SU-DHL-6 (cell line): ENCODE data around the gene SLC9A9.

ENCODE experiments used
- H2AFZ ChIP-seq: fragments of 200-600 bp; sonication (generic); 2 replicates; pipeline ENCODE4 v1.6.1; 2014; ENCODE audit warnings: low read depth, mild to moderate bottlenecking, moderate library complexity, mixed read lengths, antibody characterized with exemption, low read length; ENCODE audit not compliant: severe bottlenecking
- H3F3A ChIP-seq: fragments of 200-600 bp; shearing (Covaris generic); 2 replicates; pipeline ENCODE4 v1.6.0; 2016; ENCODE audit warnings: antibody characterized with exemption, mild to moderate bottlenecking; ENCODE audit not compliant: insufficient read depth
- H3K27ac ChIP-seq: fragments of 200-600 bp; sonication (generic); 2 replicates; pipeline ENCODE4 v1.5.1; 2016; ENCODE audit warnings: low read depth, mild to moderate bottlenecking, low read length, moderate library complexity, mixed read lengths
- H3K27me3 ChIP-seq: fragments of 200-600 bp; sonication (generic), shearing (Covaris generic); 2 replicates; pipeline ENCODE4 v1.6.0; 2014; ENCODE audit warnings: mild to moderate bottlenecking, low read length
- H3K36me3 ChIP-seq: fragments of 200-600 bp; sonication (generic); 2 replicates; pipeline ENCODE4 v1.6.1; 2014; ENCODE audit warnings: mild to moderate bottlenecking, low read length, mixed read lengths
- H3K4me2 ChIP-seq: fragments of 300-600, 200-600 bp; shearing (Covaris generic), sonication (generic); 2 replicates; pipeline ENCODE4 v1.6.0; 2014; ENCODE audit warnings: low read length, low read depth, mild to moderate bottlenecking; ENCODE audit not compliant: poor library complexity, severe bottlenecking
- H3K4me3 ChIP-seq: fragments of 200-600 bp; sonication (generic); 2 replicates; pipeline ENCODE4 v1.5.1; 2014; ENCODE audit warnings: antibody characterized with exemption, low read length, mild to moderate bottlenecking, mixed read lengths; ENCODE audit not compliant: insufficient read depth, poor library complexity, severe bottlenecking
- H3K79me2 ChIP-seq: fragments of 200-600 bp; sonication (generic); 2 replicates; pipeline ENCODE4 v1.6.1; 2014; ENCODE audit warnings: mild to moderate bottlenecking, low read length, moderate library complexity; ENCODE audit not compliant: insufficient read depth
- H3K9ac ChIP-seq: fragments of 200-600 bp; sonication (generic); 2 replicates; pipeline ENCODE4 v1.7.0; 2014; ENCODE audit warnings: mild to moderate bottlenecking, low read length
- H3K9me2 ChIP-seq: fragments of 200-600 bp; sonication (generic); replicated peaks from 2 replicates; pipeline ENCODE4 v1.6.1; 2014; ENCODE audit warnings: low read length; ENCODE audit not compliant: insufficient read depth
- H3K9me3 ChIP-seq: fragments of 200-600 bp; sonication (generic); 2 replicates; pipeline ENCODE4 v1.6.1; 2014; ENCODE audit warnings: low read length, mixed read lengths; ENCODE audit not compliant: insufficient read depth
- H4K20me1 ChIP-seq: fragments of 200-600 bp; sonication (generic); 2 replicates; pipeline ENCODE4 v1.6.1; 2014; ENCODE audit warnings: low read depth, mild to moderate bottlenecking, antibody characterized with exemption, low read length, moderate library complexity, mixed read lengths
- EZH2phosphoT487 ChIP-seq: fragments of 200-600 bp; sonication (generic), shearing (Covaris generic); conservative IDR thresholded peaks from 2 replicates; pipeline ENCODE4 v1.6.1; 2018; ENCODE audit warnings: mild to moderate bottlenecking, antibody characterized with exemption, low read length, moderate library complexity, mixed read lengths
- TF ChIP-seq, protein P1 (sequence below): fragments of 200-600 bp; sonication (generic); IDR thresholded peaks from one replicate; pipeline ENCODE4 v1.5.1; 2017; ENCODE audit warnings: antibody characterized with exemption, mild to moderate bottlenecking, low read length, moderate library complexity; ENCODE audit not compliant: insufficient read depth, poor library complexity, severe bottlenecking

Gene SLC9A9

DNA sequence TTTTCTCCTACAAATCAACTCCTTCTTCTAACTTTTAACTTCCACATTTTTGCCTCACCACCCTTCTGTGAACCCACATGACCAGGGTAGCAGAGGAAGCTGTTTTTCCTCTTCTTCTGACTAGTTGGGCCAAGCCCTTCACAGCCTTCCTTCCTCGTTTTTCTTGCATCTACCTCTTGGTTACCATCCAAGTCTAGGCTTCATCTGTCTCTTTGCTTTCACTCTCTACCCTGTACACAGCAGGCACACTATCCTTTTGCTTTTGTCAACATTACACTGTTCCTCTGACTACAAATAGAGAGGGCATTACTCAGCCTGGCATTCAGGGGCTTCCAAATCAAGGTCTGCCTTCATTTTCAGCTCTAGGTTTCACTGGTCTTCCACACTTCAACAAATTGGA, 22.0 kb downstream of the SLC9A9 start:
- Histone ChIP-seq H3K36me3 (no peaks in the 10 kb centered on the region), H3K9ac (no peak overlapping the region), H3F3A (no peaks in the 10 kb centered on the region), H2AFZ (no peak overlapping the region), H3K9me2 (no peaks in the 10 kb centered on the region), H3K4me2 (no peak overlapping the region), H3K9me3 (no peaks in the 10 kb centered on the region), H3K27ac (no peak overlapping the region), H3K79me2 (no peaks in the 10 kb centered on the region), H4K20me1 (no peaks in the 10 kb centered on the region), H3K4me3 (no peak overlapping the region), H3K27me3 (no peaks in the 10 kb centered on the region)
- TF ChIP-seq EZH2phosphoT487, result no peak
- TF ChIP-seq, protein P1, sequence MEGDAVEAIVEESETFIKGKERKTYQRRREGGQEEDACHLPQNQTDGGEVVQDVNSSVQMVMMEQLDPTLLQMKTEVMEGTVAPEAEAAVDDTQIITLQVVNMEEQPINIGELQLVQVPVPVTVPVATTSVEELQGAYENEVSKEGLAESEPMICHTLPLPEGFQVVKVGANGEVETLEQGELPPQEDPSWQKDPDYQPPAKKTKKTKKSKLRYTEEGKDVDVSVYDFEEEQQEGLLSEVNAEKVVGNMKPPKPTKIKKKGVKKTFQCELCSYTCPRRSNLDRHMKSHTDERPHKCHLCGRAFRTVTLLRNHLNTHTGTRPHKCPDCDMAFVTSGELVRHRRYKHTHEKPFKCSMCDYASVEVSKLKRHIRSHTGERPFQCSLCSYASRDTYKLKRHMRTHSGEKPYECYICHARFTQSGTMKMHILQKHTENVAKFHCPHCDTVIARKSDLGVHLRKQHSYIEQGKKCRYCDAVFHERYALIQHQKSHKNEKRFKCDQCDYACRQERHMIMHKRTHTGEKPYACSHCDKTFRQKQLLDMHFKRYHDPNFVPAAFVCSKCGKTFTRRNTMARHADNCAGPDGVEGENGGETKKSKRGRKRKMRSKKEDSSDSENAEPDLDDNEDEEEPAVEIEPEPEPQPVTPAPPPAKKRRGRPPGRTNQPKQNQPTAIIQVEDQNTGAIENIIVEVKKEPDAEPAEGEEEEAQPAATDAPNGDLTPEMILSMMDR, result no peak

DNA sequence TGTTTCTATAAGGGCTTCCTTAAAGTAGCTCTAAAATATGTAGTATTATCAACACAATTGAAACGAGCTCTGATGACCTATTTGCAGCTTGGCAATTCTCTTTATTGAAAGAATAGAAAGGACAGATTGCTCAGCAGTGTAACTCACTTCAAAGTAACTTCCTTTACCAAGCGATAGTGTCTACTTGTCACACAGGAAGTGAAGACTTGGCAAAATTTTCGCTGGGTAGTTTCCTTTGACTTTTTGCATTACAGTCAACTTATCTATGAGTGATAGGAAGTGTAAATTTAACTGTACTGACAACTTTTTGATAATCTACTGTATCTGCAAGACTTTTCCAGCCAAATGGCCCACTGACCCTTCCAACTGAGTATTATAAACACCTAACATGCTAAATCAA, 22.8 kb downstream of the SLC9A9 start:
- Histone ChIP-seq H4K20me1 (no peaks in the 10 kb centered on the region), H3K27ac (no peak overlapping the region), H3F3A (no peaks in the 10 kb centered on the region), H3K4me2 (no peak overlapping the region), H3K36me3 (no peaks in the 10 kb centered on the region), H2AFZ (no peak overlapping the region), H3K4me3 (no peak overlapping the region), H3K9me2 (no peaks in the 10 kb centered on the region), H3K79me2 (no peaks in the 10 kb centered on the region), H3K9me3 (no peaks in the 10 kb centered on the region), H3K9ac (no peak overlapping the region), H3K27me3 (no peaks in the 10 kb centered on the region)
- TF ChIP-seq, protein P1, result no peak
- no peak for TF ChIP-seq EZH2phosphoT487

DNA sequence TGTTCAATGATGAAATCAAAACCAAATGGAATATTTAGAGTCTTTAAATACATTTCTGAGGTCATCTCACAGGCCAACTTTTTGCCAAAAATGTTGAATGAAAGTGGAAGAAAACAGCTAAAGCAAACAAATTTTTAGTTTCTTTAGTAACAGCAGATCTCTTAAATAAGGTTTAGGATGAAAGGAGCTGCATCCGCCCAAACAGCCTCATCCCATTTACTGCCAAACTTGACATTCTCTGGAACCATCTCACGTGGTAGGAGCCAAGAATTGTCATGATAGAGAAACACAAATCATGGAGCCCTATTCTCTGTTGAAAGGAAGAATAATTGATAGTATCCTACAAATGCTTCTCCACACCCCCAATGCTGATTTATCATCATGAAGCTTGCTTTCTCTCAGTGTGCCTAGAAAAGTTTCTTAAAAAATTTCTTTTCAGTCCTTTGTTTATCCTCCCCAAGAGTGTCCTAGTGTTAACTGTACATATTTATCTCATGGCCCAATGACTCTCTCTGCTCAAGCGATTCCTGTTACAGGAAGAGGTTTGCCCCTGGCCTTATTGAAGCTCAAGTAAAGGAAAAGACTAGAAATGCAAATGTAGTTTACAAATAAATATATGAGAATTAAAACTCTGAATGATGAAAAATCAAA, 23.4 kb downstream of the SLC9A9 start:
- no peaks in the 10 kb centered on the region for H3K79me2 ChIP-seq
- no peaks in the 10 kb centered on the region for H3K9me3 ChIP-seq
- H3K27me3 ChIP-seq, result no peaks in the 10 kb centered on the region
- no peak overlapping the region for H3K9ac ChIP-seq
- no peak overlapping the region for H2AFZ ChIP-seq
- no peaks in the 10 kb centered on the region for H3K36me3 ChIP-seq
- H3K9me2 ChIP-seq, result no peaks in the 10 kb centered on the region
- TF ChIP-seq, protein P1, result no peak
- TF ChIP-seq EZH2phosphoT487, result no peak
- H4K20me1 ChIP-seq, result no peaks in the 10 kb centered on the region
- H3F3A ChIP-seq, result no peaks in the 10 kb centered on the region
- no peak overlapping the region for H3K4me2 ChIP-seq
- H3K4me3 ChIP-seq, result no peak overlapping the region
- H3K27ac ChIP-seq, result no peak overlapping the region
